CD4-positive, alpha-beta T cell treated with Interleukin-4 for 1 hour (primary cell): ENCODE results near the gene PLD6.
A peak's percentile ranks its signal among the peaks of the same experiment; 100 is the strongest.

Source experiments
- DNase-seq, 2 donors: peaks; one replicate each; pipeline ENCODE4 v3.0.0-alpha.2; 2020 to 2022

Gene PLD6

GRCh38 chr17:17152385-17152784 is 53.7 kb downstream of the PLD6 start:
- no peak for DNase-seq

DNA sequence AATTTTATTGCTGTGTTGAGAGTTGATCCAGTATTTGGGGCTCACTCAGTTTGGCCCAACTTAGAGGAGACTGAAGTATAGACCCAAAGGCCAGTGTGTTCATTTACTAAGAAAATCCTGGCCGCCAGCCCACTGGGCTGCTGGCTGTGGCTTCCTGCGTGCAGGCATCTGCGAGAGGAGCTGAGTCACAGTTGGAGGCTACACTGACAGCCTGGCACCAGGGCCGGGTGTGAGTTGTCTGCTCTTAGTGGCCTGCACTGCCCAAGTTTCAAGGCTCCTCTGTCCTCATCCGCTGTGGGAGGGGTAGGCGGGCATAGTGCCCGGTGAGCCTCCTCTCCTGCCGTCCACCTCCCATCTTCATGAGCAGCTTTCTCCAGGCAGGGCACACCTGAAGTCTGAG is 54.2 kb downstream of the PLD6 start:
- peak in 1 of 2 donors; percentile 45 for DNase-seq

- no peak for DNase-seq
Measured at GRCh38 chr17:17151541-17151940, 54.6 kb downstream of the PLD6 start.

DNA sequence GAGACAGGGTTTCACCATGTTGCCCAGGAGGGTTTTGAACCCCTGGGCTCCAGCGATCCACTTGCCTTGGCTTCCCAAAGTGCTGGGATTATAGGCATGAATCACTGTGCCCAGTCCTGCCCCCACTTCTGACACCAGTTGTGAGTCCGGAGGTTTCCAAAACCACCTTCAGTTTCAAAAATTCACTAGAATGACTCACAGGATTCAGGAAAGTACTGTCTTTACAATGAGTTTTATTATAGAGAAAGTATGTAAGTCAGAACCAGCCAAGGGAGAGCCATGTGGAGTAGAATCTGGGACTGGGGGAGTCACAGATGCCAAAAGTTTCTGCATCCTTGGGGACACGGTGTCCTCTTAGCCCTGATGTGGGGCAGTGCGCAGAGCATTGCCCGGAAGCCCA is 55.1 kb downstream of the PLD6 start:
- DNase-seq, result no peak
